Gastroesophageal sphincter (tissue), 3 donors: ENCODE data around the gene TNFAIP8.

Experiments used
- CTCF ChIP-seq, 4 experiments: fragments of 200-600 bp in 2 of 4; fragments of 450-650 bp in 2 of 4; sonication (generic) in 1 of 4; IDR thresholded peaks; one replicate each; pipeline ENCODE4 v1.5.1; 2017 to 2019; ENCODE audit warnings: antibody characterized with exemption in 4 of 4, mild to moderate bottlenecking in 2 of 4, moderate library complexity in 2 of 4
- POLR2A ChIP-seq, 2 donors: fragments of 450-650 bp; IDR thresholded peaks; one replicate each; pipeline ENCODE4 v1.6.1; 2017; ENCODE audit warnings: antibody characterized with exemption in 2 of 2, mild to moderate bottlenecking in 2 of 2, moderate library complexity in 1 of 2

DNA sequence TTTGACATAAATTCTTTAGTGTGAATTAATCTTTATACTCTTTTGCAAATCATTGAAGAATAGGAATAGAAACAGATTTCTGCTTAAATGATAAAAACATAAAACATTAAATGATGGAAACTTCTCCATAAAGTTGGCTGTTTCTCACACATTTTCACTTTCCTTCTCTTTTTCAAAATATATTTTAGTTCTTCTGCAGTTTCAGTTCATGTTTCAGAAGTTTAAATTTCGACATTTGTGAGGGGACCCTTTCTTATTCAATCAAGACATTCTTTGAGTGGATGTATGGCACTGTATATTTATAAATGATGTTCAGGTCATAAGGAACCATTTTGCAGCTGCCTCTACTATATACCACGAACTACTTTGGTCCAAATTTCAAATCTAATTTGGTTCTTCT is 34.6 kb downstream of the TNFAIP8 start:
- no peak for TF ChIP-seq CTCF (IDR thresholded peaks at IDR 0.05)
- no peak for TF ChIP-seq POLR2A (IDR thresholded peaks at IDR 0.05)
